Measurements from ENCODE around the gene ADARB1.

GRCh38 chr21:45040739-45041138 is 33.6 kb upstream of the ADARB1 start:
- TF ChIP-seq ZNF384 (IDR thresholded peaks at IDR 0.05), result no peak
- no peak for TF ChIP-seq PKNOX1 (IDR thresholded peaks at IDR 0.05)
- TF ChIP-seq FOXA1 (IDR thresholded peaks at IDR 0.05), result no peak
- no peak for TF ChIP-seq FOXM1 (IDR thresholded peaks at IDR 0.05; ENCODE audit: borderline replicate concordance)

Measured in HEK293T (cell line).